GM18867 (cell line): ENCODE measurements around the gene MCM10.
A peak's percentile ranks its signal among the peaks of the same experiment; 100 is the strongest.
"Not testable (repeated sequence)": the region's sequence is repeated elsewhere in the genome, so short reads cannot be mapped to it uniquely, and the experiment has no call there.

Source experiments
- ATAC-seq: cut with Tn5 transposase; IDR thresholded peaks from one replicate; pipeline ENCODE4 v1.9.1; 2021; ENCODE audit warnings: mild to moderate bottlenecking, moderate library complexity; ENCODE audit not compliant: unreplicated experiment

The MCM10 gene

GRCh38 chr10:13160934-13161856, at the start of gene MCM10:
Gene MCM10, plus strand, starts transcription at chr10:13161558. Its CDS starts 2,645 bp downstream, at chr10:13164203.
- ATAC-seq: peak; percentile 99

GRCh38 chr10:13113544-13113943, 47.8 kb upstream of the MCM10 start:
- ATAC-seq: no peak

GRCh38 chr10:13115832-13116803, 45.2 kb upstream of the MCM10 start:
- peak; percentile 75 for ATAC-seq

DNA sequence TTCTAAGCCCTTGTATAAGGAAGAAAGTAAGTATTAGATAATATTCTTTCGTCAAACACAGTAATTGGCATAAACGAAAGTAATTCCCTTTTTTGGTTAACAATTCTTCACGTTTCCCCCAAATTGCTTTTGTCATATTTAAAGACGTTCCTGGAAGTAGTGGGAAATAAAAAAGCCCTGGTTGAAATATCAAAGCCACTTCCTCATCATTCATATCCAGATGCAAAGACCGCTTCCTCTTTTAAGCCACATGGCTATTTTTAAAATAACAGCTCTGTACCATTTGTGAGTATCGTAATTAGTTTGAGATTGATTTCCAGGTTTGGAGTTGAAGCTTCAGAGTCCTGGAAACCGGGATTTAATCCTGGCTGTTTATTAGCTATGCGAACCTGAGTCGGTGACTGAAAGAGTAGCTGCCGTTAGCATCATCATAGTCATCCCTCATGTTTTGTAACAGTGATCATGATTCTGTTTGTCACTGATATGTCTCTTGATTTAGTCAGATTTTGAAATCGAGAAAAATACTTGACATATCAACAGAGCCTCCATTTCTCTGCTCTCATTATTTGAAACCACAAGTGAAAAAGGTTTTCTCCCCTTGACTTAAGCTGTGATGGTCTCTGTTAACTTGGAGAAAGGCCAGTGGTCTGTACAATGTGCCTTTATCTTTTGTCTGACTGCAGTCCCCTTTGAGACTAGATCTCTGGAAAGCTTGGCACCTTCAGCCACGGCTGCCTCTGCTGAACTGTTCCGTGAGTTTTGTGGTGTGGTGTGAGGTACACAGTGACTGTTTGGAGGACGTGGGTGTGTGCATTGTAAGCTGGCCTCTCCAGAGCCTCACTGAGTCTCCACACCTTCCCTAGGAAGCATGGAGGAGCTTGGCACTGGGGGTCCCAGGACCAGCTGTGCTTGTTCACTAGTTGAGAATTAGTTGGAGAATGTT, 43.2 kb upstream of the MCM10 start:
- no peak for ATAC-seq

DNA sequence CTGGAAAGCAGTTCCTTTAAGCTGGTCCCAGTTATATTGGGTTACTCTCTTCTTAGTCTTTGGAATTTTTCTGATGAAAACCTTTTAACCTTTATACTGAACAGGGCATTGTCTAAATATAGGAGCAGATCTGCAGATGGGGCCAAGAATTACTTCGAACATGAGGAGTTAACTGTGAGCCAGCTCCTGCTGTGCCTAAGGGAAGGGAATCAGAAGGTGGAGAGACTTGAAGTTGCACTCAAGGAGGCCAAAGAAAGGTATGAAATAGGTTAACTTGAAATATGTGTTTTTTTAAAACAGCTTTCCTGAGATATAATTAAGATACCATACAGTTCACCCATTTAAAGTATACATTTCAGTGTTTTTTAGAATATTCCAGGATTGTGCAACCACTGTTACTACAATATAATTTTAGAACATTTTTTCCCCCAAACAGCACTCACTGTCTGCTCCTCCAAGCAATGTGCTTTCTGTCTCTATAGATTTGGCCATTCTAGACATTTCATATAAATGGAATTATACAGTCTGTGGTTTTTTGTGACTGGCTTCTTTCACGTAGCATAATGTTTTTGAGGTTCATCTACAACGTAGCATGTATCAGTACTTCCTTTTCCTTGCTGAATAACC, 42.5 kb upstream of the MCM10 start:
- ATAC-seq: no peak

- ATAC-seq: no peak
These were observed 40.4 kb upstream of the MCM10 start for GRCh38 chr10:13120786-13121499.

DNA sequence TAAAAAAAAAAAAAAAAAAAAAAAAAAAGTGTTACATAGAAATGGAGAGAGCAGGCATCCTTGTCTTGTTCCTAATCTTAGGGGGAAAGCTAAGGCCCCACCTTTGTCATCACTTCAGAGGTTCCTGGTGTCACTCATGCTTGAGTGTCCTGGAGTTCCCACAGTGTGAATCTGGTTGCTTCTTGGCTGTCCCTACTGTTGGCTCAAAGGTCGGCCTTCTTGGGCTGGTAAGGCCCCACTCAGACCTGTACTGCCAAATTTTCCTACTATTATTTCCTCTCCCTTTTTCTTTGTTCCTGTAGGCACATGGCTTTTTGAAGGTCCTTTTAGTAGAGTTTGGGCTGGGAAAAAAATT, 39.9 kb upstream of the MCM10 start:
- ATAC-seq: no peak

DNA sequence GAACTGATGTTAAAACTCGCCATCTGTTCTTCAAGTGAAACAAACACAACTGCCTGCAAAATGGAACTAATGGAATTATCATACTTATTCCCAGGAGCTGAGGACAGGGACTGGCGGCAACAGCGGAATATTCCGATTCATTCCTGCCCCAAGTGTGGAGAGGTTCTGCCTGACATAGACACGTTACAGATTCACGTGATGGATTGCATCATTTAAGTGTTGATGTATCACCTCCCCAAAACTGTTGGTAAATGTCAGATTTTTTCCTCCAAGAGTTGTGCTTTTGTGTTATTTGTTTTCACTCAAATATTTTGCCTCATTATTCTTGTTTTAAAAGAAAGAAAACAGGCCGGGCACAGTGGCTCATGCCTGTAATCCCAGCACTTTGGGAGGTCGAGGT, 24.7 kb upstream of the MCM10 start:
- ATAC-seq: no peak

DNA sequence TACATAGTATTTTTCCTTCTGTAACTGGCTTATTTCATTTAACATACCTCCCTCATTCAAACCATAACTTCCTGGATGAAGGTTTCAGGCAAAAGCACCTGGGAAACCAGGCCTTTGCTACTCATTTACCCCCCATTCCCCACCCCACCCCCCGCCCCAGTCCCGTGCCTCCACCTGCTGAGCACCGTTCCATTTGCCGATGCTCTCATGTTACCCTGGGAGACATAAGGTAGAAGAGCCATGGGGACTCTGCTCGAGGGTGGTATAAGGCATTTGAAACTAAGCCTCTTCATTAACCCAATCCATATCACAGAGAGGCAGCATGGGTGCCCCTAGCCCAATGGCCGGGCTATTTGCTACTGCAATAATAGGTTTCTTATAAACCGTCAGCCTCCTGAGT, 22.2 kb upstream of the MCM10 start:
- no peak for ATAC-seq

GRCh38 chr10:13139676-13140075, 21.7 kb upstream of the MCM10 start:
- no peak for ATAC-seq

DNA sequence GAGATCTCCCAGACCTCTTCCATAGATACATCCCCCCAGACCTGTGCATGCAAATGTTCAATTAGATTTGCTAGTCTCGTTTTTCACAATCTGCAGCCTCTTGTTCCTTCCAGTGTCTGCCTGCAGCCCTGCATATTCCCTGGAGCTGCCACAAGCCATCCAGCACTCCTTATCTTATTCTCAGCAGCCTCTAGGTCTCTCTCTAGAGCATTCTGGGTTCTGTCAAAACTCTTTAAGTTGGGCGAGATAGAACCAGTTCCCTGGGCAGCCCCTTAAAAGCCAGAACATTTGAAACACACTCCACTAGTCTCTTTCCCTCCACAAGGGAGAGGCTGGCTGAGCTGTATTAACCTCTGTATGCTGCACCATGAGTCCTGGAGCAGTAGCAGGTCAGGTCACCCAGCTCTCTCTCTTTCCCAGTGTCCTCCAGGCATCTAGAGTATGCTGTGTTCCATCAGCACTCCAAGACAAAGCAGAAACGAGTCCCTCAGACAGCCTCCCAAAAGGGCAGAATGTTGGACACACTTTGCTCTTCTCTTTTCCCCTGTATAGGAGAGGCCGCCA, 20.6 kb upstream of the MCM10 start:
- no peak for ATAC-seq

DNA sequence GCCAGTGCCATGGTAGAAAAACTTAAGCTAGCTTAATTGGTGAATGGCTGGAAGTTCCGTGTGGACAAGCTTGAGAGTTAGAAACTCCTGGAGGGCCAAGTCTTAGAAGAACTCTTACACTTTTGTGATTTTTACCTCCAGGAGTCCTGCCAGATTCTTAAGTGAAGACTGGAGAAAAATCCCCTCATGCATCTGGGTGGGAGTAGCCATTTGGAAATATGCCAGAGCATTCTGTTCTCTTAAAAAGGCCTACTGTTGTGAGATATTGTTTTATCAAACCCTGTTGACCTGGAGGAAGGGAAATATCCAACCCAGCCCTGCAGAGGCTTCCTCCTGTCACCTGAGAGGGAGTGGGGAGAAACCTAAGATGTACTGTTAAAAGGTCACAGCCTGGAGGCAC, 17.6 kb upstream of the MCM10 start:
- ATAC-seq: no peak

- no peak for ATAC-seq
These were observed 16.5 kb upstream of the MCM10 start for GRCh38 chr10:13144814-13145213.

GRCh38 chr10:13146379-13146778, 15.0 kb upstream of the MCM10 start:
- no peak for ATAC-seq

GRCh38 chr10:13147161-13147560, 14.2 kb upstream of the MCM10 start:
- ATAC-seq: no peak

DNA sequence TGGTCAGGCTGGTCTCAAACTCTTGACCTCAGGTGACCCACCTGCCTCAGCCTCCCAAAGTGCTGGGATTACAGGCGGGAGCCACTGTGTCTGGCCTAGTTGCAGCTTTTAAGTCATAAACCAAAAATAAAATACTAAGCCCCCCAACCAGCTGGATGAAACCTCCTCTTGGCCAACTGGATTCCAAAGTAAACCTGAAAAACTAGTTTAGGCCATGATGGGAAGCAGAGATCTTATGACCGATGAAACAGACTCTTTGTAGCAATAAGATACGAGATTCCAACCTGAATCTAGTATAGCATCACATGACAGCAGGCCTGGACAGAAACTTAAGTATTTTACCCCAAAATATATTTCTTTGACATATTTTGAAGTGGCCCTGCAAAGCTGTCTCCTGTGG, 9.1 kb upstream of the MCM10 start:
- ATAC-seq: no peak

- not testable (repeated sequence) for ATAC-seq
These were observed 5.5 kb upstream of the MCM10 start for GRCh38 chr10:13155860-13156259.

GRCh38 chr10:13158401-13158800, 3.0 kb upstream of the MCM10 start:
- ATAC-seq: no peak

DNA sequence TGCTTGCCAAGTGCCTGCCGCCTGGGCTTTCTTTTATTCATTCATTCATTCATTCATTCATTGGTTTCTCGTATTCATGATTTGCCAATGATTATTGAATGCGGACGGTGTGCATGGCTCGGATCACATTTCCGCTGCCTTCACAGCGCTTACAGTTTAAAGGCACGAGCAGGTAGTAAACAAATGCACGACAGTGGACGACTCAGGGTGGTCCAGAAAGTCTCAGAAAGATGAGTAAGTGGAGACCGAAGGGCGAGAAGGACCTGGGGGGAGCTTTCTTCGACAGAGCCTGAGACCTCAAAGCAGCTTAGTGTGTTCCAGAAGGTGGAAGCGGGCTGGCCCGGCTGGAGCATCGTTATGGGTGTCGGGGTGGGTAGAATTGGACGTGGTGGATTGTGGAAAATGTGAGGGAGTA, 506 bp downstream of the MCM10 start:
- no peak for ATAC-seq
